Activated T-helper 1 cell treated with anti-CD3 and anti-CD28 coated beads, Interleukin-12 subunit alpha, Interleukin-12 subunit beta, Interleukin-2, Interleukin-4 antibody, amounts not matched to agents 30 ng/mL and 10 ng/mL and 1 ng/mL, durations not matched to agents 14 hours and 24 hours and 36 hours (primary cell): Measurements from ENCODE around the gene EIPR1. TPM values are rescaled to one million over a fixed set of nuclear protein-coding genes. Genes with fewer than 3 reads are reported as not detected.
A peak's percentile ranks its signal among the peaks of the same experiment; 100 is the strongest.

ENCODE experiments used
- DNase-seq: peaks from one replicate; pipeline ENCODE4 v3.0.0; 2021; ENCODE audit warnings: low spot score
- H3K27ac Mint-ChIP-seq: one replicate; pipeline ENCODE4 v1.8.0; 2021; ENCODE audit warnings: mild to moderate bottlenecking, mixed read lengths
- H3K27me3 Mint-ChIP-seq: one replicate; pipeline ENCODE4 v1.8.0; 2022; ENCODE audit warnings: mild to moderate bottlenecking, moderate library complexity, mixed read lengths; ENCODE audit not compliant: insufficient read depth
- H3K36me3 Mint-ChIP-seq: one replicate; pipeline ENCODE4 v1.8.0; 2021; ENCODE audit warnings: low read depth, mixed read lengths
- H3K4me1 Mint-ChIP-seq: one replicate; pipeline ENCODE4 v1.8.0; 2021; ENCODE audit warnings: low read depth, mixed read lengths
- H3K4me3 Mint-ChIP-seq: one replicate; pipeline ENCODE4 v1.8.0; 2021; ENCODE audit warnings: mild to moderate bottlenecking, moderate library complexity, mixed read lengths
- H3K9me3 Mint-ChIP-seq: one replicate; pipeline ENCODE4 v1.8.0; 2021; ENCODE audit warnings: mixed read lengths
- intact Hi-C: fragments of 100-400 bp; cut with micrococcal nuclease; formaldehyde crosslinking; loops from one replicate; pipeline ENCODE4 v1.15.1; 2024
- total RNA-seq: library from RNA; stranded (reverse); gene quantifications from 2 replicates; pipeline ENCODE4 v1.2.3, GENCODE V29; 2022

The EIPR1 gene
- total RNA-seq, 1 donor from 2014 or later, result 53.8 TPM

GRCh38 chr2:3238951-3239841 lies 138.4 kb downstream of the EIPR1 start:
- intact Hi-C loops, result loop anchor here (1.0 to 5.0 kb wide), 2 partner anchors 16 to 138 kb away; partner anchors contain the start of genes EIPR1 and TRAPPC12
- Mint-ChIP-seq H3K9me3 (no peaks in the 10 kb centered on the region), H3K4me3 (no peak overlapping the region), H3K36me3 (peaks cover 14% of the 10 kb centered on the region), H3K27ac (no peak overlapping the region), H3K4me1 (peaks cover 46% of the 10 kb centered on the region), H3K27me3 (no peaks in the 10 kb centered on the region)
- peak; percentile 25 for DNase-seq

DNA sequence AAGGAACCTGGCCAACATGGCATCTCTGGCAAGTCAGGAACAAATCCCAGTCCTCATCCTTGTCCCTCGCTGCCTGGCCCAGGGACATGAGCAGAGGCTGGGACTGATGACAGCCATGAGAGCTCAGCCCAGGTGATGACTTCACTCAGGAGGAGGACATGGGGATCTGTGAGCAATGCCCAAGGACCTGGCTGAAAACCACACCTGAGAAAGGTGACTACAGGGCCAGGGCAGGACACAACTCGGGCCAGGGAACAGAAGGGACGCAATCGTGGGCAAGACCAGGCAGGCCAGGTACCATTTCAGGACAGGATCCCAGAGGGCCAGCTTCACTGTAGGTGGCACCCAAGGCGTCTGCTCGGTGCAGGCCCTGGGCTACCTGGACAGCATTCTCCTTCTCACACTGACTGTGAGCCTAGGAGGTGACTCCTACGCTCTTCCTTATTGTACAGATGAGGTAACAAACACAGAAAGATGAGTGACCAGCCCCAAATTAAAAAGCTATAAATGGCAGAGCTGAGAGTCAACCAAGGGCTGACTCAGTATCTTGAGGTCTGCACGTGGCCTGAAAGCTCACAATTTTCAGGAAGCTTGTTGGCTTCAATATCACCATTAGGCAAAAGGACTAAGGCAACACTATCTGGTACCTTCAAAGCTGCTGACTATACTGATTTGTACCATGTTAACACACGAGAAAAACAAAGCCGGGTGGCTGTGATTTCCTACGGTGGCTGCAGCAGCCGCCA lies 141.1 kb downstream of the EIPR1 start:
- peak overlapping the region; percentile 49 for H3K27ac Mint-ChIP-seq
- intact Hi-C loops, result loop anchor here (5.0 kb wide), 1 partner anchor 141 kb away; the partner anchor contains the start of genes EIPR1 and TRAPPC12

GRCh38 chr2:3233877-3234276 lies 143.7 kb downstream of the EIPR1 start:
- Mint-ChIP-seq H3K4me3 (no peak overlapping the region), H3K9me3 (peaks cover 26% of the 10 kb centered on the region), H3K4me1 (peaks cover 36% of the 10 kb centered on the region), H3K36me3 (peaks cover 40% of the 10 kb centered on the region), H3K27ac (no peak overlapping the region), H3K27me3 (no peaks in the 10 kb centered on the region)
- intact Hi-C loops, result no loop called here
- DNase-seq, result no peak

More for the DNA sequence above, 141.1 kb downstream of the EIPR1 start:
- Mint-ChIP-seq H3K36me3 (peaks cover 29% of the 10 kb centered on the region), H3K4me3 (no peak overlapping the region), H3K27me3 (no peaks in the 10 kb centered on the region), H3K9me3 (peaks cover 10% of the 10 kb centered on the region), H3K4me1 (peaks cover 28% of the 10 kb centered on the region)
- DNase-seq, result no peak

DNA sequence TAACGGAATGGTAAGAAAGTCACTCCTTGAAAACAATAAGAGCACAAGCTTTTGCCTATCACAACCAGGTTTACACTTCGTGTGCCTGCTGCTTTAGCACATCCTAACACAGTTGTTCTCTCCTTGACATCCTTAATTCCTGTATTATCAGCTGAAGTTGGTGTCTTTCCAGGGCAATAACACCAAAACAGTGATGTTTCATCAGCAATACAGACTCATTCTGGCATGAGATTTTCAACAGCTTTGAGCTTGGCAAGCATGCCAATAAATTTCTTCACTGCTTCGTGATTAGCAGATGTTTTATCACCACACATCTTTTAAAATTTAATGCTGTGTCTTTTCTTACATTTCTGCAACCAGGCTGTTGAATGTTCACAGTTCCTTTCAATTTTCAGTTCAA lies 148.4 kb downstream of the EIPR1 start:
- peaks cover 59% of the 10 kb centered on the region for H3K36me3 Mint-ChIP-seq
- no peak overlapping the region for H3K4me3 Mint-ChIP-seq
- peaks cover 32% of the 10 kb centered on the region for H3K4me1 Mint-ChIP-seq
- no peak overlapping the region for H3K27ac Mint-ChIP-seq
- intact Hi-C loops, result no loop called here
- no peaks in the 10 kb centered on the region for H3K27me3 Mint-ChIP-seq
- no peak for DNase-seq
- H3K9me3 Mint-ChIP-seq, result peaks cover 44% of the 10 kb centered on the region

GRCh38 chr2:3224681-3225080 lies 152.9 kb downstream of the EIPR1 start:
- Mint-ChIP-seq H3K36me3 (peaks cover 39% of the 10 kb centered on the region), H3K27me3 (no peaks in the 10 kb centered on the region), H3K4me1 (peaks cover 61% of the 10 kb centered on the region), H3K27ac (peak overlapping the region; percentile 100), H3K9me3 (peaks cover 33% of the 10 kb centered on the region), H3K4me3 (no peak overlapping the region)
- intact Hi-C loops, result loop anchor here (5.0 kb wide), 1 partner anchor 612 kb away; no protein-coding TSS in a partner anchor
- DNase-seq, result no peak

DNA sequence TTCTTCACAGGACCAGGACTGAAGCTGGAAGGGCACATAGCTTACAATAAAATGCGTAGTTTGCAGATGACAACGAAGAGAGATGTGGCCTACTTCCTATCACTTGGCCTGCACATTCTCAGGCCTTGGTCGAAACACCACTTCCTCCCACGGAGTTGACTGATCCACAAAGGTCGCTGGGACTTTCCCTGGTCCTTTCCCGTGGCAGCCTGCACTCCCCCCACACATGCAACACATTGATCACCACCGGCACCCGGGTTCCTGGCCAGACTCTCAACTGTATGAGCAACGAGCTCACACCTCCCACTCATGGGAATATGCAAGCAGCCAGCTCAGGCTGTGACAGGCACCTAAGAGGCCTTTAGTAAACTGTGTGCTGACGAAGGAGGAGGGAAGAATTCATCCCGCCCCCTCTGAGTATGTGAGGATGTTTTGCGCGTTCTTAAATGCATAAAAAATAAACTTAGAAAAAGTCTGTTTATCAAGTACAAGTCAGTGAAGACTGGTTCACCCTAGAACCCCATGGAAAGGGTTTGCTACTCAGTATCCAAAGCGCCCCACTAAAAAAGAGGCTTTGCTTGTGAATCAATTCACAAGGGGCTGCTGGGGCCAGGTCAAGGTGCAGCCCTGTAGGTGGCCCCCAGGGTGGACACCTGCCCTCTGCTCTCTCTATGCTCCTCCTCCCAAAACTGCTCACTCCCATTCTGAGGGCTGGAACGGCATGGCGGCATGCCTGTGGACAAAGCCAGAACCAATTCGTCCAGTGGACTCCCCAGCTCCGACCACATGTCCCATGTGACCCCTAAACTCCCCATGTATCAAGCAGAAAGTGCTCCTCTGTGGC lies 154.3 kb downstream of the EIPR1 start:
- Mint-ChIP-seq H3K36me3 (peaks cover 34% of the 10 kb centered on the region), H3K4me3 (peak overlapping the region; percentile 40), H3K9me3 (peaks cover 27% of the 10 kb centered on the region), H3K27ac (peak overlapping the region; percentile 100), H3K4me1 (peaks cover 61% of the 10 kb centered on the region), H3K27me3 (no peaks in the 10 kb centered on the region)
- intact Hi-C loops, result loop anchor here (1.0 to 5.0 kb wide), 5 partner anchors 16 to 611 kb away; partner anchors contain the start of gene TRAPPC12
- peak; percentile 75 for DNase-seq

GRCh38 chr2:3222636-3223035 lies 155.0 kb downstream of the EIPR1 start:
- peaks cover 65% of the 10 kb centered on the region for H3K4me1 Mint-ChIP-seq
- peaks cover 33% of the 10 kb centered on the region for H3K36me3 Mint-ChIP-seq
- no peaks in the 10 kb centered on the region for H3K27me3 Mint-ChIP-seq
- H3K4me3 Mint-ChIP-seq, result peak overlapping the region; percentile 31
- H3K27ac Mint-ChIP-seq, result peak overlapping the region; percentile 100
- DNase-seq, result peak; percentile 71
- intact Hi-C loops, result loop anchor here (1.0 to 5.0 kb wide), 7 partner anchors 17 to 610 kb away; partner anchors contain the start of genes ADI1, RNASEH1 and TRAPPC12
- H3K9me3 Mint-ChIP-seq, result peaks cover 27% of the 10 kb centered on the region

- no peak overlapping the region for H3K27ac Mint-ChIP-seq
Observed at GRCh38 chr2:3219536-3219935, 158.1 kb downstream of the EIPR1 start.

DNA sequence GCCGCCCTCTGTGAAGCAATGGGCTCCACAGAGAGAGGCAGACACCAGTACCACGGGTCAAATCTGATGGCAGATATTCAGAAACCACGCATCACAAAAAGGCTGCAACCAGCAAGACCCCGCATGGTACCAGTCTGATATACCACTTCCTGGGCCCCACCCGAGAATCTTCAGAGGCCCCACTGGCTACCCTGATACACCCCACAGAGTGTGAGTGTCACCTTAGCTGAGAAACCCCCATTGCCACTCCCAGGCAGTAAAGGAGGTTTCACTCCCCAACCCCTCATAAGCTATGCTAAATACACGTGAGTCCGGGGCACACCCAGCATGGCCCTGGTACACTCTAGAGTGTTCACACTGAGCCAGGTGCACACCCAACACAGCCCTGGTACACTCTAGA lies 160.0 kb downstream of the EIPR1 start:
- no peaks in the 10 kb centered on the region for H3K27me3 Mint-ChIP-seq
- peaks cover 22% of the 10 kb centered on the region for H3K36me3 Mint-ChIP-seq
- H3K4me1 Mint-ChIP-seq, result peaks cover 62% of the 10 kb centered on the region
- H3K27ac Mint-ChIP-seq, result no peak overlapping the region
- peaks cover 9% of the 10 kb centered on the region for H3K9me3 Mint-ChIP-seq
- intact Hi-C loops, result no loop called here
- no peak for DNase-seq
- no peak overlapping the region for H3K4me3 Mint-ChIP-seq

More at GRCh38 chr2:3219536-3219935, 158.1 kb downstream of the EIPR1 start:
- intact Hi-C loops, result no loop called here
- DNase-seq, result no peak
- Mint-ChIP-seq H3K36me3 (peaks cover 14% of the 10 kb centered on the region), H3K27me3 (no peaks in the 10 kb centered on the region), H3K4me3 (no peak overlapping the region), H3K9me3 (peaks cover 9% of the 10 kb centered on the region), H3K4me1 (peaks cover 74% of the 10 kb centered on the region)

- no peak overlapping the region for H3K4me3 Mint-ChIP-seq
- H3K36me3 Mint-ChIP-seq, result peaks cover 25% of the 10 kb centered on the region
- H3K27ac Mint-ChIP-seq, result peak overlapping the region; percentile 56
- intact Hi-C loops, result no loop called here
- no peak for DNase-seq
- peaks cover 9% of the 10 kb centered on the region for H3K9me3 Mint-ChIP-seq
- H3K27me3 Mint-ChIP-seq, result no peaks in the 10 kb centered on the region
- H3K4me1 Mint-ChIP-seq, result peaks cover 55% of the 10 kb centered on the region
Observed at GRCh38 chr2:3216841-3217495, 160.7 kb downstream of the EIPR1 start.

DNA sequence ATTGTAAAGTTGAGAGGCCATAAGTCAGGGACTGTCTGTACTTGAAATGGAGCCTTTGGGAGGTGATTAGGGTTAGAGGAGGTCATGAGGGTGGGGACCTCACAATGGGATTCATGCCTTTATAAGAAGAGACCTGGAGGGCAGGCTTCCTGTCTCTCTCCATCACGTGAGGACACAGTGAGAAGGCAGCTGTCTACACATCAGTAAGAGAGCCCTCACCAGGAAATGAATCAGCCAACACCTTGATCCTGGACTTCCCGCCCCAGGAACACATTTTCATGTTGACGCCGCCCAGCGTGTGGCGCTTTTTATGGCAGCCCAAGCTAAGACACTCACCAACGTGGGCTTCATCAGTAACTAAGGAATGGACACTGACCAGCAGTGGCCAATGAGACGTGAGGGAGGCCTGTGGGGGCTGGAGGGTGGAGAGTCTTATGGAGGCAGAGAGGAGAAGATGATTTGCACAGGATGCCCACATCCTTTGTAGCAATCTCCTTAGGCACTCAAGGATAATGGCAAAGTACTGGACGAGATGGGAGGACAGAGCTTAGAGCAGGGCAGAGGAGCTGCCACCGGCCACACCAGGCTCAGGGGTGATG lies 162.7 kb downstream of the EIPR1 start:
- no peak overlapping the region for H3K4me3 Mint-ChIP-seq
- H3K27me3 Mint-ChIP-seq, result no peaks in the 10 kb centered on the region
- H3K4me1 Mint-ChIP-seq, result peaks cover 42% of the 10 kb centered on the region
- peak overlapping the region; percentile 15 for H3K27ac Mint-ChIP-seq
- intact Hi-C loops, result no loop called here
- no peak for DNase-seq
- H3K36me3 Mint-ChIP-seq, result peaks cover 23% of the 10 kb centered on the region
- H3K9me3 Mint-ChIP-seq, result peaks cover under 1% of the 10 kb centered on the region
